HCT116 (cell line): Measurements from ENCODE around the gene MYOM1. TPM values are rescaled to one million over a fixed set of nuclear protein-coding genes. Genes with fewer than 3 reads are reported as not detected.

Experiments used
- ATAC-seq: fragments of 200-7000 bp; cut with Tn5 transposase; 2 replicates; pipeline ENCODE4 v1.9.1; 2020; ENCODE audit warnings: mild to moderate bottlenecking, moderate library complexity
- BruUV-seq: library from RNA; stranded (reverse); fragments of 400-500 nt; replicated peaks from 2 replicates; lab custom pipeline; 2021; lab: Mats Ljungman, UMichigan
- CTCF ChIA-PET: fragments of 300-600 bp; sonication (Branson Sonifier 250); formaldehyde crosslinking; loops from one replicate; lab custom pipeline; 2021; ENCODE audit warnings: antibody characterized with exemption; lab: Charles Lee
- POLR2A ChIA-PET: fragments of 300-600, 350-600 bp; sonication (Branson Sonifier 250); formaldehyde crosslinking; loops from one replicate; lab custom pipeline; 2021; ENCODE audit warnings: antibody characterized with exemption; lab: Charles Lee
- RAD21 ChIA-PET, 2 experiments: fragments of 300-600 bp; sonication (Branson Sonifier 250); formaldehyde crosslinking; loops; one replicate each; lab custom pipeline; 2023; ENCODE audit warnings: low total read pairs in 2 of 2; ENCODE audit not compliant: uncharacterized antibody in 2 of 2, unreplicated experiment in 2 of 2, low non-redundant PET in 1 of 2; lab: Charles Lee
- DNase-seq: peaks from one replicate; pipeline ENCODE4 v3.0.0-alpha.2; 2010; ENCODE audit warnings: low read depth, low spot score
- H2AFZ ChIP-seq: fragments of 200-600 bp; shearing (Covaris generic), sonication (generic); 2 replicates; pipeline ENCODE4 v1.6.1; 2017; ENCODE audit warnings: low read depth, mixed run types, mixed read lengths, antibody characterized with exemption, low read length; ENCODE audit not compliant: poor library complexity, severe bottlenecking
- H3K27ac ChIP-seq: 2 replicates; pipeline ENCODE4 v1.5.1; 2012; ENCODE audit warnings: low read depth, low read length
- H3K27me3 ChIP-seq: fragments of 200-600 bp; sonication (generic); 2 replicates; pipeline ENCODE4 v1.6.1; 2016; ENCODE audit warnings: mixed run types, low read length, mixed read lengths; ENCODE audit not compliant: insufficient read depth
- H3K36me3 ChIP-seq, 2 experiments: fragments of 200-500 bp in 1 of 2; fragments of 200-600 bp in 1 of 2; sonication (Bioruptor generic) in 1 of 2; sonication (generic) in 1 of 2; 2 replicates each; pipeline versions ENCODE4 v1.5.1 to v1.6.1; 2014 to 2016; ENCODE audit warnings: low read length in 2 of 2, inconsistent platforms in 1 of 2, mixed read lengths in 1 of 2, mixed run types in 1 of 2; ENCODE audit not compliant: insufficient read depth in 2 of 2, control insufficient read depth in 1 of 2
- H3K4me1 ChIP-seq, 2 experiments: fragments of 200-600 bp in 1 of 2; sonication (generic) in 1 of 2; 2 replicates each; pipeline versions ENCODE4 v1.5.1 to v1.6.1; 2012 to 2017; ENCODE audit warnings: low read length in 2 of 2, inconsistent platforms in 1 of 2, mild to moderate bottlenecking in 1 of 2, mixed read lengths in 1 of 2, mixed run types in 1 of 2, moderate library complexity in 1 of 2; ENCODE audit not compliant: insufficient read depth in 2 of 2, control insufficient read depth in 1 of 2
- H3K4me2 ChIP-seq: fragments of 200-600 bp; sonication (generic); 2 replicates; pipeline ENCODE4 v1.6.1; 2017; ENCODE audit warnings: mixed run types, low read length, mixed read lengths
- H3K4me3 ChIP-seq, 2 experiments: fragments of 200-600 bp in 1 of 2; sonication (generic) in 1 of 2; replicated peaks in 1 of 2; 2 replicates each; pipeline ENCODE4 v1.5.1; 2011 to 2016; ENCODE audit warnings: low read length in 2 of 2, control low read depth in 1 of 2, low read depth in 1 of 2, mild to moderate bottlenecking in 1 of 2, mixed read lengths in 1 of 2, mixed run types in 1 of 2
- H3K79me2 ChIP-seq: fragments of 200-600 bp; sonication (generic); 2 replicates; pipeline ENCODE4 v1.6.1; 2017; ENCODE audit warnings: mild to moderate bottlenecking, mixed run types, low read length, moderate library complexity, mixed read lengths; ENCODE audit not compliant: insufficient read depth
- H3K9ac ChIP-seq: fragments of 200-600 bp; sonication (generic); 2 replicates; pipeline ENCODE4 v1.6.1; 2016; ENCODE audit warnings: low read length, mixed read lengths
- H3K9me2 ChIP-seq: fragments of 200-600 bp; sonication (generic), shearing (Covaris generic); 2 replicates; pipeline ENCODE4 v1.6.1; 2017; ENCODE audit warnings: mixed run types, mild to moderate bottlenecking, moderate library complexity; ENCODE audit not compliant: insufficient read depth
- H3K9me3 ChIP-seq, 2 experiments: fragments of 200-500 bp in 1 of 2; fragments of 200-600 bp in 1 of 2; sonication (Bioruptor generic) in 1 of 2; sonication (generic) in 1 of 2; 2 replicates each; pipeline ENCODE4 v1.6.1; 2014 to 2017; ENCODE audit warnings: low read length in 2 of 2, mixed read lengths in 2 of 2, inconsistent platforms in 1 of 2, low read depth in 1 of 2, mild to moderate bottlenecking in 1 of 2, mixed run types in 1 of 2, moderate library complexity in 1 of 2; ENCODE audit not compliant: control insufficient read depth in 1 of 2, insufficient read depth in 1 of 2
- H4K20me1 ChIP-seq: fragments of 200-600 bp; sonication (generic), shearing (Covaris generic); 2 replicates; pipeline ENCODE4 v1.6.1; 2017; ENCODE audit warnings: mixed run types, mild to moderate bottlenecking, moderate library complexity; ENCODE audit not compliant: insufficient read depth
- CEBPB ChIP-seq: IDR thresholded peaks from 2 replicates; pipeline ENCODE4 v1.6.1; 2012; ENCODE audit warnings: low read depth
- CTCF ChIP-seq, 3 experiments: fragments of 200-600 bp in 1 of 3; sonication (generic) in 1 of 3; IDR thresholded peaks in 2 of 3; conservative IDR thresholded peaks in 1 of 3; 2 replicates each; pipeline ENCODE4 v1.5.1; 2012 to 2017; ENCODE audit warnings: low read depth in 2 of 3, low read length in 2 of 3, antibody characterized with exemption in 1 of 3, borderline replicate concordance in 1 of 3, control low read depth in 1 of 3, mild to moderate bottlenecking in 1 of 3, mixed read lengths in 1 of 3, mixed run types in 1 of 3, moderate library complexity in 1 of 3; ENCODE audit not compliant: insufficient read depth in 1 of 3
- EGR1 ChIP-seq: IDR thresholded peaks from 2 replicates; pipeline ENCODE4 v1.6.1; 2012; ENCODE audit warnings: low read depth
- ELF1 ChIP-seq: IDR thresholded peaks from 2 replicates; pipeline ENCODE4 v1.6.1; 2012; ENCODE audit warnings: low read depth, borderline replicate concordance
- EZH2 ChIP-seq: fragments of 200-600 bp; sonication (generic); IDR thresholded peaks from 2 replicates; pipeline ENCODE4 v1.6.1; 2017; ENCODE audit warnings: antibody characterized with exemption, mixed run types
- EZH2phosphoT487 ChIP-seq: fragments of 200-600 bp; IDR thresholded peaks from 2 replicates; pipeline ENCODE4 v1.6.1; 2018; ENCODE audit warnings: antibody characterized with exemption, borderline replicate concordance
- POLR2A ChIP-seq: IDR thresholded peaks from 2 replicates; pipeline ENCODE4 v1.7.0; 2011; ENCODE audit warnings: borderline replicate concordance; ENCODE audit not compliant: insufficient read depth, insufficient read length; ENCODE audit errors: extremely low read depth
- RAD21 ChIP-seq: IDR thresholded peaks from 2 replicates; pipeline ENCODE4 v1.6.1; 2012; ENCODE audit warnings: low read depth, mild to moderate bottlenecking
- SIN3A ChIP-seq: IDR thresholded peaks from 2 replicates; pipeline ENCODE4 v1.6.1; 2012; ENCODE audit warnings: low read depth
- SRF ChIP-seq: IDR thresholded peaks from 2 replicates; pipeline ENCODE4 v1.6.1; 2012; ENCODE audit warnings: low read depth
- TCF7L2 ChIP-seq: IDR thresholded peaks from 2 replicates; pipeline ENCODE4 v1.7.0; 2011; ENCODE audit warnings: borderline replicate concordance, inconsistent platforms; ENCODE audit not compliant: insufficient read depth, insufficient read length; ENCODE audit errors: extremely low read depth
- YY1 ChIP-seq: IDR thresholded peaks from 2 replicates; pipeline ENCODE4 v1.6.1; 2011; ENCODE audit warnings: low read length, low read depth, moderate library complexity, mild to moderate bottlenecking; ENCODE audit not compliant: insufficient replicate concordance; ENCODE audit errors: extremely low read depth
- ZBTB33 ChIP-seq: IDR thresholded peaks from 2 replicates; pipeline ENCODE4 v1.6.1; 2011; ENCODE audit warnings: mild to moderate bottlenecking, low read length, moderate library complexity; ENCODE audit not compliant: insufficient replicate concordance; ENCODE audit errors: extremely low read depth
- ZFX ChIP-seq: fragments of 450-650 bp; IDR thresholded peaks from 2 replicates; pipeline ENCODE4 v1.6.1; 2017
- ZNF274 ChIP-seq: fragments of 200-500 bp; sonication (Bioruptor generic); IDR thresholded peaks from 2 replicates; pipeline ENCODE4 v1.6.1; 2014; ENCODE audit warnings: mild to moderate bottlenecking, low read depth, low read length, inconsistent platforms
- intact Hi-C: fragments of 100-400 bp; cut with micrococcal nuclease; formaldehyde crosslinking; loops from 2 replicates; pipeline ENCODE4 v1.10.0; 2022
- total RNA-seq: library from RNA; stranded (reverse); gene quantifications from one replicate; pipeline ENCODE4 v1.2.1, GENCODE V29; 2021; ENCODE audit not compliant: unreplicated experiment
- TF ChIP-seq, protein P1 (sequence below): IDR thresholded peaks from 2 replicates; pipeline ENCODE4 v1.6.1; 2012; ENCODE audit warnings: low read depth
- TF ChIP-seq, protein P2 (sequence below): IDR thresholded peaks from 2 replicates; pipeline ENCODE4 v1.6.1; 2012

Gene MYOM1
- total RNA-seq, 1 experiment from 2014 or later: 0.52 TPM

GRCh38 chr18:3211236-3211992, 8.4 kb downstream of the MYOM1 start:
- TF ChIP-seq YY1: no peak
- no peak for TF ChIP-seq SRF
- no peak for TF ChIP-seq ZBTB33
- no peak for TF ChIP-seq CTCF (IDR thresholded peaks at IDR 0.05 in 2 of 3, conservative IDR thresholded peaks at IDR 0.05 in 1 of 3; ENCODE audit: borderline replicate concordance in 1 of 3, insufficient read depth in 1 of 3, low read depth in 2 of 3, low read length in 2 of 3)
- TF ChIP-seq RAD21: no peak
- TF ChIP-seq EGR1: no peak
- TF ChIP-seq ZNF274: no peak
- TF ChIP-seq, protein P1, sequence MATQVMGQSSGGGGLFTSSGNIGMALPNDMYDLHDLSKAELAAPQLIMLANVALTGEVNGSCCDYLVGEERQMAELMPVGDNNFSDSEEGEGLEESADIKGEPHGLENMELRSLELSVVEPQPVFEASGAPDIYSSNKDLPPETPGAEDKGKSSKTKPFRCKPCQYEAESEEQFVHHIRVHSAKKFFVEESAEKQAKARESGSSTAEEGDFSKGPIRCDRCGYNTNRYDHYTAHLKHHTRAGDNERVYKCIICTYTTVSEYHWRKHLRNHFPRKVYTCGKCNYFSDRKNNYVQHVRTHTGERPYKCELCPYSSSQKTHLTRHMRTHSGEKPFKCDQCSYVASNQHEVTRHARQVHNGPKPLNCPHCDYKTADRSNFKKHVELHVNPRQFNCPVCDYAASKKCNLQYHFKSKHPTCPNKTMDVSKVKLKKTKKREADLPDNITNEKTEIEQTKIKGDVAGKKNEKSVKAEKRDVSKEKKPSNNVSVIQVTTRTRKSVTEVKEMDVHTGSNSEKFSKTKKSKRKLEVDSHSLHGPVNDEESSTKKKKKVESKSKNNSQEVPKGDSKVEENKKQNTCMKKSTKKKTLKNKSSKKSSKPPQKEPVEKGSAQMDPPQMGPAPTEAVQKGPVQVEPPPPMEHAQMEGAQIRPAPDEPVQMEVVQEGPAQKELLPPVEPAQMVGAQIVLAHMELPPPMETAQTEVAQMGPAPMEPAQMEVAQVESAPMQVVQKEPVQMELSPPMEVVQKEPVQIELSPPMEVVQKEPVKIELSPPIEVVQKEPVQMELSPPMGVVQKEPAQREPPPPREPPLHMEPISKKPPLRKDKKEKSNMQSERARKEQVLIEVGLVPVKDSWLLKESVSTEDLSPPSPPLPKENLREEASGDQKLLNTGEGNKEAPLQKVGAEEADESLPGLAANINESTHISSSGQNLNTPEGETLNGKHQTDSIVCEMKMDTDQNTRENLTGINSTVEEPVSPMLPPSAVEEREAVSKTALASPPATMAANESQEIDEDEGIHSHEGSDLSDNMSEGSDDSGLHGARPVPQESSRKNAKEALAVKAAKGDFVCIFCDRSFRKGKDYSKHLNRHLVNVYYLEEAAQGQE: no peak
- no peak for TF ChIP-seq POLR2A
- no peak for TF ChIP-seq SIN3A
- TF ChIP-seq EZH2: no peak
- no peak for TF ChIP-seq CEBPB
- TF ChIP-seq EZH2phosphoT487: no peak
- TF ChIP-seq TCF7L2: no peak
- no peak for TF ChIP-seq ZFX
- TF ChIP-seq, protein P2, sequence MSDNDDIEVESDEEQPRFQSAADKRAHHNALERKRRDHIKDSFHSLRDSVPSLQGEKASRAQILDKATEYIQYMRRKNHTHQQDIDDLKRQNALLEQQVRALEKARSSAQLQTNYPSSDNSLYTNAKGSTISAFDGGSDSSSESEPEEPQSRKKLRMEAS: no peak
- TF ChIP-seq ELF1: no peak
- ChIA-PET RAD21 (no interaction called here), CTCF (no interaction called here), POLR2A (no interaction called here)
- intact Hi-C loops: no loop called here
- Histone ChIP-seq H3K9ac (no peak overlapping the region), H3K4me3 (no peak overlapping the region), H3K4me2 (no peak overlapping the region), H3K9me3 (no peaks in the 10 kb centered on the region), H3K9me2 (no peaks in the 10 kb centered on the region), H3K27ac (no peak overlapping the region), H3K36me3 (no peaks in the 10 kb centered on the region), H3K27me3 (no peaks in the 10 kb centered on the region), H4K20me1 (no peaks in the 10 kb centered on the region), H3K4me1 (peaks cover 3 to 26% of the 10 kb centered on the region in 2 experiments; a peak in 3 of 4 replicates), H2AFZ (no peak overlapping the region), H3K79me2 (no peaks in the 10 kb centered on the region)
- BruUV-seq: no TSS peak
- ATAC-seq (no peak), DNase-seq (no peak)
